ENCODE data around the gene HECTD4. TPM values are rescaled to one million over a fixed set of nuclear protein-coding genes. Genes with fewer than 3 reads are reported as not detected.

The HECTD4 gene
- total RNA-seq, 1 experiment from 2014 or later, result 5.1 TPM

- no peak for DNase-seq (ENCODE audit: low spot score)
Measured at GRCh38 chr12:112208301-112208910, 173.8 kb downstream of the HECTD4 start.

GRCh38 chr12:112207397-112207924 is 174.8 kb downstream of the HECTD4 start:
- DNase-seq (ENCODE audit: low spot score), result no peak

GRCh38 chr12:112206944-112207343 is 175.3 kb downstream of the HECTD4 start:
- no peak for DNase-seq (ENCODE audit: low spot score)

GRCh38 chr12:112199136-112199535 is 183.1 kb downstream of the HECTD4 start:
- DNase-seq (ENCODE audit: low spot score), result no peak

GRCh38 chr12:112198120-112198733 is 184.0 kb downstream of the HECTD4 start:
- peak; percentile 49 for DNase-seq (ENCODE audit: low spot score)

- DNase-seq (ENCODE audit: low spot score), result no peak
Measured at GRCh38 chr12:112196196-112196875, 185.9 kb downstream of the HECTD4 start.

GRCh38 chr12:112194601-112195247 is 187.5 kb downstream of the HECTD4 start:
- DNase-seq (ENCODE audit: low spot score), result no peak

GRCh38 chr12:112192475-112192874 is 189.8 kb downstream of the HECTD4 start:
- DNase-seq (ENCODE audit: low spot score), result no peak

- no peak for DNase-seq (ENCODE audit: low spot score)
Measured at GRCh38 chr12:112191840-112192321, 190.3 kb downstream of the HECTD4 start.

- DNase-seq (ENCODE audit: low spot score), result no peak
Measured at GRCh38 chr12:112191201-112191600, 191.0 kb downstream of the HECTD4 start.

GRCh38 chr12:112190231-112191025 is 191.8 kb downstream of the HECTD4 start:
- DNase-seq (ENCODE audit: low spot score), result no peak

- DNase-seq (ENCODE audit: low spot score), result no peak
Measured at GRCh38 chr12:112188130-112188830, 194.0 kb downstream of the HECTD4 start.

GRCh38 chr12:112185093-112185923 is 196.9 kb downstream of the HECTD4 start:
- no peak for DNase-seq (ENCODE audit: low spot score)

- DNase-seq (ENCODE audit: low spot score), result no peak
Measured at GRCh38 chr12:112184056-112184887, 198.0 kb downstream of the HECTD4 start.

GRCh38 chr12:112183141-112184021 is 198.8 kb downstream of the HECTD4 start:
- no peak for DNase-seq (ENCODE audit: low spot score)

- no peak for DNase-seq (ENCODE audit: low spot score)
Measured at GRCh38 chr12:112182499-112182898, 199.7 kb downstream of the HECTD4 start.

GRCh38 chr12:112180422-112180821 is 201.8 kb downstream of the HECTD4 start:
- no peak for DNase-seq (ENCODE audit: low spot score)

- no peak for DNase-seq (ENCODE audit: low spot score)
Measured at GRCh38 chr12:112179916-112180315, 202.3 kb downstream of the HECTD4 start.
